Stimulated activated CD4-positive, alpha-beta T cell treated with anti-CD3 and anti-CD28 coated beads, Interleukin-1b, Interleukin-23, amount 100 ng/mL, for 48 hours (primary cell): Measurements from ENCODE around the gene PELI2.

Experiments
- DNase-seq: peaks from one replicate; pipeline ENCODE4 v3.0.0-alpha.2; 2020

The PELI2 gene

GRCh38 chr14:56208520-56208919 is 90.3 kb downstream of the PELI2 start:
- no peak for DNase-seq

- no peak for DNase-seq
These were observed 92.4 kb downstream of the PELI2 start for GRCh38 chr14:56210571-56210970.

GRCh38 chr14:56211084-56211483 is 92.9 kb downstream of the PELI2 start:
- no peak for DNase-seq

- DNase-seq: no peak
These were observed 93.6 kb downstream of the PELI2 start for GRCh38 chr14:56211844-56212243.

GRCh38 chr14:56212521-56212920 is 94.3 kb downstream of the PELI2 start:
- DNase-seq: no peak

- DNase-seq: no peak
These were observed 95.1 kb downstream of the PELI2 start for GRCh38 chr14:56213306-56213705.

- no peak for DNase-seq
These were observed 97.0 kb downstream of the PELI2 start for GRCh38 chr14:56215180-56215579.

GRCh38 chr14:56216626-56217379 is 98.6 kb downstream of the PELI2 start:
- DNase-seq: no peak

- no peak for DNase-seq
These were observed 99.3 kb downstream of the PELI2 start for GRCh38 chr14:56217380-56218045.

GRCh38 chr14:56219666-56220413 is 101.6 kb downstream of the PELI2 start:
- DNase-seq: no peak

GRCh38 chr14:56221382-56222128 is 103.3 kb downstream of the PELI2 start:
- no peak for DNase-seq

GRCh38 chr14:56224229-56224628 is 106.0 kb downstream of the PELI2 start:
- no peak for DNase-seq

- DNase-seq: no peak
These were observed 106.8 kb downstream of the PELI2 start for GRCh38 chr14:56224691-56225681.

GRCh38 chr14:56235388-56235787 is 117.2 kb downstream of the PELI2 start:
- DNase-seq: no peak

GRCh38 chr14:56237398-56237797 is 119.2 kb downstream of the PELI2 start:
- no peak for DNase-seq

- no peak for DNase-seq
These were observed 123.2 kb downstream of the PELI2 start for GRCh38 chr14:56241461-56241860.

GRCh38 chr14:56243110-56243509 is 124.9 kb downstream of the PELI2 start:
- DNase-seq: no peak

- DNase-seq: no peak
These were observed 126.1 kb downstream of the PELI2 start for GRCh38 chr14:56244138-56244789.

GRCh38 chr14:56247495-56248200 is 129.4 kb downstream of the PELI2 start:
- DNase-seq: no peak

- no peak for DNase-seq
These were observed 130.2 kb downstream of the PELI2 start for GRCh38 chr14:56248442-56248841.

- DNase-seq: no peak
These were observed 142.8 kb downstream of the PELI2 start for GRCh38 chr14:56261046-56261445.
